Common myeloid progenitor, CD34-positive (primary cell): ENCODE data around the gene TTI1.
"Not testable (repeated sequence)": the region's sequence is repeated elsewhere in the genome, so short reads cannot be mapped to it uniquely, and the experiment has no call there.

Source experiments
- CTCF ChIA-PET: fragments of 350-600 bp; sonication (Branson Sonifier 250); formaldehyde crosslinking; loops from one replicate; lab custom pipeline; 2021; ENCODE audit warnings: antibody characterized with exemption; lab: Charles Lee
- POLR2A ChIA-PET: fragments of 350-600 bp; sonication (Branson Sonifier 250); formaldehyde crosslinking; loops from one replicate; lab custom pipeline; 2021; ENCODE audit warnings: antibody characterized with exemption; lab: Charles Lee
- DNase-seq, 3 donors: peaks; one replicate each; pipeline versions ENCODE4 v3.0.0 to v3.0.0-alpha.2; 2013
- H3K27ac ChIP-seq, 2 experiments: 1 replicate in 1 of 2; 2 replicates in 1 of 2; pipeline ENCODE4 v1.7.0; 2013; ENCODE audit warnings: inconsistent platforms in 2 of 2, low read length in 2 of 2, mild to moderate bottlenecking in 2 of 2, low read depth in 1 of 2, moderate library complexity in 1 of 2; ENCODE audit not compliant: severe bottlenecking in 2 of 2, insufficient read depth in 1 of 2, poor library complexity in 1 of 2
- H3K27me3 ChIP-seq, 5 experiments: replicated peaks in 2 of 5; 1 replicate in 3 of 5; 2 replicates in 2 of 5; pipeline versions ENCODE4 v1.6.1 to v1.7.0; 2013; ENCODE audit warnings: low read length in 4 of 5, mild to moderate bottlenecking in 2 of 5, moderate library complexity in 2 of 5, inconsistent platforms in 1 of 5; ENCODE audit not compliant: insufficient read depth in 5 of 5, control insufficient read depth in 4 of 5
- H3K36me3 ChIP-seq, 4 experiments: 1 replicate in 2 of 4; 2 replicates in 2 of 4; pipeline versions ENCODE4 v1.6.1 to v1.7.0; 2013; ENCODE audit warnings: low read length in 3 of 4, control low read depth in 1 of 4, mild to moderate bottlenecking in 1 of 4; ENCODE audit not compliant: control insufficient read depth in 4 of 4, insufficient read depth in 4 of 4
- H3K4me1 ChIP-seq, 4 experiments: 1 replicate in 3 of 4; 2 replicates in 1 of 4; pipeline versions ENCODE4 v1.6.1 to v1.7.1; 2013; ENCODE audit warnings: low read length in 3 of 4, mild to moderate bottlenecking in 3 of 4, control low read depth in 1 of 4, inconsistent platforms in 1 of 4, moderate library complexity in 1 of 4; ENCODE audit not compliant: control insufficient read depth in 4 of 4, insufficient read depth in 4 of 4; ENCODE audit errors: control extremely low read depth in 1 of 4
- H3K4me3 ChIP-seq, 7 experiments: 1 replicate in 4 of 7; 2 replicates in 3 of 7; pipeline versions ENCODE4 v1.5.1 to v1.7.0; 2013; ENCODE audit warnings: mild to moderate bottlenecking in 7 of 7, low read length in 6 of 7, moderate library complexity in 6 of 7, inconsistent platforms in 2 of 7, low read depth in 2 of 7, control low read depth in 1 of 7; ENCODE audit not compliant: insufficient read depth in 4 of 7, control insufficient read depth in 1 of 7; ENCODE audit errors: extremely low read depth in 1 of 7
- H3K9me3 ChIP-seq, 5 experiments: 1 replicate in 4 of 5; 2 replicates in 1 of 5; pipeline versions ENCODE4 v1.6.1 to v1.7.1; 2013; ENCODE audit warnings: low read length in 4 of 5, mild to moderate bottlenecking in 2 of 5, inconsistent platforms in 1 of 5, low read depth in 1 of 5, moderate library complexity in 1 of 5; ENCODE audit not compliant: control insufficient read depth in 4 of 5, insufficient read depth in 2 of 5; ENCODE audit errors: control extremely low read depth in 1 of 5
- WGBS: methylation state at CpG from one replicate; pipeline ENCODE4 v1.1.5; 2013; ENCODE audit not compliant: insufficient coverage; 5-methylcytosine and 5-hydroxymethylcytosine counted together

Gene TTI1

DNA sequence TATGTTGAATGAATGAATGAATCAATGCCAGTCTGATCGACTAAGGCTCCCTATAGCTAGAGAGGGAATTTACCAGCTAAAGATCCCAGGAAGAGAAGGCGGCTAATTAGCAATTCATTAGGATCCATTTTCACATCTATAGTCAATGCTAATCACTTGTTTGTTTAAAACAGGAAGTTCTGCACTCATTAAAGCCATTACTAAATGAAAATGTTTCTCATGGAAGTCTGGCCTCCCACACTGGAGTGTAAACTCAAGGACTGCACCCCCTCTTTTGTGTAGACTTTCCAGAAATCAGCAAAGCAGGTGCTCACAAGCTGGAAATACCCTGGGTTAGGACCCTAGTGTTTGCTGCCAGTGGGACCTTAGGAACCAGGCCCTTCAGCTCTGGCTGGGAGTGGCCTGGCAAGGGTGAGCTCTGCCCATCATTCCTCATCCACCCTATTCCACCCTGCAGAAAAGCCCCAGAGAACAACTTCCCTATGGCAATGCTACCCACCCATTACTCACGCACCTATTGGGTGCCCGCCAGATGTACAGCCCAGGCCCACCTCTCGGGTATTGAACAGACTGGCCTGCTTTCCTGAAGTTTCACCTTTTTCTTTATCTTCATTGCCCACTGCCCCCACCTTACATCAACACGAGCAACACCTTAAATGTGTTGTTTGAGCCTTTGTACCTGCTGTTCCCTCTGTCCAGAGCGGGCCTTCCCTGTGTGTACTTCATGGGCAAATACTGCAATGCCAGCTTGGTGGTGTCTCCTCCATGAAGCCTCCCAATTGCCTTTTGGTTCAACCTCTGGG is 60.8 kb downstream of the TTI1 start:
- Histone ChIP-seq H3K4me3 (no peak overlapping the region), H3K27me3 (peaks cover 0 to 2% (median 0%) of the 10 kb centered on the region in 5 experiments), H3K4me1 (peaks cover 1 to 6% (median 5%) of the 10 kb centered on the region in 4 experiments), H3K36me3 (no peaks in the 10 kb centered on the region), H3K27ac (no peak overlapping the region), H3K9me3 (peaks cover 0 to 8% (median 0%) of the 10 kb centered on the region in 5 experiments)
- no peak for DNase-seq
- ChIA-PET CTCF (no interaction called here), POLR2A (no interaction called here)
- 95% methylated on average over 6 of the region's 7 CpGs for WGBS

DNA sequence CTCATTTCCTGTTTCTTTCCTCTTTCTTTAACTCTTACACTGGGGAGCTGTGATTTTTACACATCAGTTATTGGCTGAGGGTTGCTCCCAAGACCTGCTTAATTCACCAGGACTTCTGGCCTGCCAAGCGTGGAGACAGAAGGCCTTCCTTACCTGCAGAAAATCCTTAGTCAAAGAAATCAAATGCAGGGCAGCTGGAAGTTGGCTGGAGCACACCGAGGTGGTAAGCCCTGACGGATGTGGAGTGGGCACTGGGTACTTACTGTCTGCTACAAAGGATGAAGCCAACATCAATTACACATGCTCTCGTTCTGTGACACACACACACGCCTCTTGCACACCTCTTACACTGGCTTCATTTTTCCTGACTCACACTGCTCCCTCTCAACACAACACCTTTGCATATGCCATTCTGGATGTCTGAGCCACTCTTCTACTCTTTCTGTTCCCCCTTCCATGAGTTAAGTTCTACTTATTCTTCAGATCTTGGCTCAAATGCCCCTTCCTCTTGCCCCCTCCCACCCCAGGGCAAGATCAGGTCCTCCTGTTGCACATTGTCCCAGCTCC is 61.6 kb downstream of the TTI1 start:
- ChIA-PET CTCF (no interaction called here), POLR2A (no interaction called here)
- H3K4me3 ChIP-seq = no peak overlapping the region
- no peak for DNase-seq
- no peaks in the 10 kb centered on the region for H3K36me3 ChIP-seq
- H3K4me1 ChIP-seq = peaks cover 0 to 2% (median 0%) of the 10 kb centered on the region in 4 experiments
- H3K9me3 ChIP-seq = peaks cover 0 to 12% (median 0%) of the 10 kb centered on the region in 5 experiments
- no peak overlapping the region for H3K27ac ChIP-seq
- H3K27me3 ChIP-seq = peaks cover 0 to 2% (median 0%) of the 10 kb centered on the region in 5 experiments
- WGBS = 95% methylated on average over 5 of the region's 5 CpGs

DNA sequence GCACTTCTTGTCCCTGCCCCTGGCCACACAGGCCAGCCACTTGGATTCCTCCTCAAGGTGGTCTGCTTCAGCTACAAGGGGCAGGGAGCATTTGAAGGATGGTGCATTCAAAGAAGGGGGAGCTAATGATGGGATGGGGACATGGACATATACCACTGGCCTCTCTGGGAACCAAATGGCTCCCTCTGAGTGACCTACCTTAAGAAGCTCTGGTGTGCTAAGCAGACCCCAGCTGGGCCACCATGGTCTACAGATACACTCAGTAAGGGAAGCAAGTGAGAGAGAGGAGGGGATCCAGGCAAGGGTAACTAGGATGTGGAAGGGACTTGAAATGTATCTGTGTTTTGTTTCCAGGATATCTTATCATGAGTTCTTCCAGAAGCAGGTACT is 62.4 kb downstream of the TTI1 start:
- ChIA-PET CTCF (no interaction called here), POLR2A (no interaction called here)
- Histone ChIP-seq H3K27ac (no peak overlapping the region), H3K36me3 (no peaks in the 10 kb centered on the region), H3K4me3 (no peak overlapping the region), H3K4me1 (no peaks in the 10 kb centered on the region), H3K27me3 (peaks cover 0 to 2% (median 0%) of the 10 kb centered on the region in 5 experiments), H3K9me3 (peaks cover 0 to 12% (median 0%) of the 10 kb centered on the region in 5 experiments)
- DNase-seq = no peak

DNA sequence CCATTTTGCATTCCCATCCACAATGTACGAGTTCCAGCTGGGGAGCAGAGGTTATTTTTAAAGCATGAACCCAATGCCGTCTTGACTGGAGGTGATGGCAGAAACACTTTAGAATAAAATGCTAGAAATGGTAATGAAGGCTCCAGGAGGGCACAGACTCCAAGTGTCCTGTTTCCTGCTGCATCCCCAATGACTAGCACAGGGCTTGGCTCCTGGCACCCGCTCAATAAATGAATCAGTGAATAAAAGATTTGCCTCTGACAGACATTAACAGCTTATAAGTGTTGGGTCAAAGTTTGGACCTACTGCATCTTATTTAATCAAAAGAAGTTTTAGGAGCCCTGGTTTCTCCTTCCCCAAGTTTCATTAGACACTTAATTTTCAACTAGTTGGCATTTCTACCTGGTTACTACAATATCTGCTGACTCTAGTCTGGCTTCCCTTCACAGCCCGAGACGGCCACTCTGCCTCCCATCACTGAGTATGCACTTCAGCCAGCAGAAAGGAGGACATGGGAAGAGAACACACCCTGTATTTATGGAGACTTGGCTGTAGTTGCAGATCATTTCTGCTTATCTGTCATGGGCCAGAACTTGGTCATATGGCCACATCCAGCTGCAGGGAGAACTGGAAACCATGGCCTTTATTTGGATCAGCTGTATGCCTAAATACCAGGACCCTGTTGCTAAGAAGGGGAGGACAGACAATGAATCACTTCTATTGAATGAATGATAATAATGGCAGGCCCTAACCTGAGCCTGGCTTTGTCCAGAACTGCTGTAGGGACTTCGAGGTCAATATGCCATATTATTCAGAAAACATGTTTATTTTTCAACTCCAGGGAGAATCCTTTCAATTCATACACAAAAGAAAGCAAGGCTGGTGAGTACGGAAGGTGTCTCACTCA is 63.1 kb downstream of the TTI1 start:
- H3K4me3 ChIP-seq = no peak overlapping the region
- H3K27ac ChIP-seq = no peak overlapping the region
- peaks cover 0 to 2% (median 0%) of the 10 kb centered on the region in 5 experiments for H3K27me3 ChIP-seq
- H3K36me3 ChIP-seq = no peaks in the 10 kb centered on the region
- H3K4me1 ChIP-seq = no peaks in the 10 kb centered on the region
- no peak for DNase-seq
- H3K9me3 ChIP-seq = peaks cover 0 to 12% (median 0%) of the 10 kb centered on the region in 5 experiments
- CTCF ChIA-PET = no interaction called here
- WGBS = 81% methylated on average over 5 of the region's 7 CpGs
- POLR2A ChIA-PET = no interaction called here

DNA sequence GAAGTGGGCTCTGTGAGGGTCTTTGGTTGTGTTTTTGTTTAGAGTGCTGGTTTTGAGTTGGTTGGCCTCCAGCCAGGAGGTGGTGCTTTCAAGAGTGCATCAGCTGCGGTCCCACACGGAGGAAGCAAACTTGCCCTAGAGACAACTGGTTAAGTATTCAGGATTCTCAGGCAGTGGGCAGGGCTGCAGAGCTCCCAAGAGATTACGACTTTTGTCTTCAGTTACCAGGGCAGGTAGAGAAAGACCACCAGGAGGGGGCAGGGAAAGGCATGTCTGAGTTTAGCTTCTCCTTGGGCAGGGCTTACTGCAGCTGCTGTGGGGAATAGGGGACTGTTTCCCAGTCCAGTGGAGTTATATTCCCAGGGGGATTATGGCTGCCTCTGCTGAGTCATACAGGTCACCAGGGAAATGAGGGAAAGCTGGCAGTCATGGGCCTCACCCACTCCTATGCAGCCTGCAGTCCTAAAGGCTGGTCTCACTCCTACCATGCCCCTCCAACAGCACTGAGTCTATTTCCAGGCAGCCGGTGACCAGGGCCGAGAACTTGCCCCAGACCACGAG is 64.3 kb downstream of the TTI1 start:
- H3K9me3 ChIP-seq = peaks cover 0 to 12% (median 0%) of the 10 kb centered on the region in 5 experiments
- ChIA-PET POLR2A (no interaction called here), CTCF (no interaction called here)
- no peaks in the 10 kb centered on the region for H3K36me3 ChIP-seq
- WGBS = 94% methylated on average over 5 of the region's 6 CpGs
- no peaks in the 10 kb centered on the region for H3K4me1 ChIP-seq
- no peak overlapping the region for H3K4me3 ChIP-seq
- no peak overlapping the region for H3K27ac ChIP-seq
- no peak for DNase-seq
- peaks cover 0 to 2% (median 0%) of the 10 kb centered on the region in 5 experiments for H3K27me3 ChIP-seq

DNA sequence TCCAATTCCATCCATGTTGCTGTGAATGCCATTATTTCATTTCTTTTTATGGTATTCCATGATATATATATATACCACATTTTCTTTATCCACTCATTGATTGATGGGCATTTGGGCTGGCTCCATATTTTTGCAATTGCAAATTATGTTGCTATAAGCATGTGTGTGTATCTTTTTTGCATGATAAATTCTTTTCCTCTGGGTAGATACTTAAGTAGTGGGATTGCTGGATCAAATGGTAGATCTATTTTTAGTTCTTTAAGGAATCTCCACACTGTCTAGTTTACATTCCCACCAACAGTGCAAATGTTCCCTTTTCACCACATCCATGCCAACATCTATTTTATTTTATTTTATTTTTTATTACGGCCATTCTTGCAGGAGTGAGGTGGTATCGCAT is 69.8 kb downstream of the TTI1 start:
- POLR2A ChIA-PET = not testable (repeated sequence)

More for the DNA sequence above, 69.8 kb downstream of the TTI1 start:
- H3K36me3 ChIP-seq, H3K27me3 ChIP-seq, CTCF ChIA-PET, DNase-seq, H3K27ac ChIP-seq, H3K4me3 ChIP-seq, H3K4me1 ChIP-seq: not testable (repeated sequence)
- no CpG with 5 or more reads among the region's 2 CpGs for WGBS
- peaks cover 0 to 13% (median 0%) of the 10 kb centered on the region in 5 experiments for H3K9me3 ChIP-seq
